GM19238 (cell line): ENCODE data around the gene TMEM121.

Experiments used
- DNase-seq: peaks from one replicate; pipeline ENCODE4 v3.0.0; 2011; ENCODE audit warnings: low spot score; ENCODE audit not compliant: insufficient read length

TMEM121 gene

DNA sequence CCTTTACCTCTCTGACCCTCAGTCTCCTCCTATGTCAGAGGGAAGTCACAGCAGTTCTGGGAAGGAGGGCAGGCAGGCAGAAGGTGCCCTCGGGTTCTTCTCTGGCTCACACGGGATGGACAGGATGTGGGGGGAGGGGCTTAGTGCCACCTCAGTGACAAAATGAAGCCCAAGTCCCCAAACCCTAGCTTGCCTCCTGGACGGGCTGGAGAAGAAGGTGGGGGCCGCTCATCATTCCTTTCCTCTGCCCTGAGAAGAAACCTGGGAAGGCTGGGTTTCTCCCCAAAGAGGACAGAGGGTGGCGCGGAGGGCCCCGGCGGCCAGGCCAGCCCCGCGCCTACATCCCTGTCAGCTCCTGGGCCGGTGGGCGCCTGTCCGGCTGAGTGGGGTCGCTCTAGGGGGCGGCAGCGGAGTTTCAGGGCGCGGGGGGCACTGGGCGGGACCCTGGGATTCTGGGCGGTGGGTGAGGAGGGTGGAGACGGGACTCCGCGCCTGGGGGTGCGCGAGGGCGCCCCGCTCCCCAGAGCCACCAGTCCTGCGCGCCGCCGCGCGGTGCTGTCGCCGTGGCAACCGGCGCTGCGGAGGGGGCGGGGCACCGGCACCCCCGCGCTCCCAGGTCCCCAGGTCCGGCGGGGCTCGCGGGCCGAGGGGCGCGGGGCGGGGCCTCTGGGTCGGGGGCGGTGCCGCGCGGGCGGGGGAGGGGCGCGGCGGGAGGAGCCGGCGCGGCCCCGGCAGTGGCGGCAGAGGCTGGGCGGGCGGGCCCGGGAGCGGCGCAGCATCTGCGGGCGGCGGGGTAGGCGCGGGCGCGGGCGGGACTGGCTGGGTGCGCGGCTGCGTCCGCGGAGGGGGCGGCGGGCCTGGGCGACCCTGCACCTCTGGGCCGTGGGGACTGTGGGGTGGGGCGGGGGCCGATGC is at the start of gene TMEM121:
Gene TMEM121, plus strand, starts transcription at position 723 of the 915 bp plus-strand sequence. CDS start 2,252 bp downstream, outside the sequence.
- DNase-seq, result no peak

DNA sequence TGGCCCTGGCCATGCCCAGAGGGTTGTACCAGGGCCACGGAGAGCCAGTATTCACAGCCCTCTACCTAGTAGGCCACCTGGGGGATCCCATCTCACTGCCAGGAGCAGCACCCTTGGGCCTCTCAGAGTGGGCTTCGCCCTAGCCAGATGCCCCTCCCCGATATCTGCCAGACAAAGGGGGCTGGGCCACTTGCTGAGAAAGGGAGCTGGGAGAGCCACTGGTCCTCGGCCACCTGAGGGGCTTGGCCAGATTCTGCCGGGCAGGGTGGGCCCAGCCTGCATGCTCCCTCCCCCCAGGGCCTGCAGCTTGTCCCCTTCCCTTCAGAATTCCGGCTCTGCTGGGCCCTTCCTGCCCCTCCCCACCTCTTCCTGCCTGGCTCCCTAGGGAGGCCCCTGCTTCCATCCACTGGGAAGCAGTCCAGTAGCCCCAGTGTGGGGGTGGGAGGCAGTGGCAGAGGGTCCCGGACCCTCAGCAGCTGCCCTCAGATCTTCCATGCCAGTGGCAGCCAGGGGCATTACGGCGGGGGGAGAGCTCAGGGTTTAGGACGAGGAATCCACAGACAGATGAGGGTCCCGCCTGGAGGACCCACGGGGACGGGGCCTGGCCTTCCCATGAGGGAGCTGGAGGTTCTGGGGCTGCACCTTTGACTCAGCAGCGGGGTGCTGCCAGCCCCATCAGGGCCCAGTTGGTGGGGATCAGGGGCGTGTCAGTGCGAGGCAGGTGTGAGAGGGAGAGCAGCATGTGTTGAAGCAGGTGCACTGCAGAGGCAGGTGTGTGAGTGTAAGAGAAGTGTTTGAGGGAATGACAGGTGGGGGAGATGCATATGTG is 49.3 kb upstream of the TMEM121 start:
- DNase-seq, result no peak

DNA sequence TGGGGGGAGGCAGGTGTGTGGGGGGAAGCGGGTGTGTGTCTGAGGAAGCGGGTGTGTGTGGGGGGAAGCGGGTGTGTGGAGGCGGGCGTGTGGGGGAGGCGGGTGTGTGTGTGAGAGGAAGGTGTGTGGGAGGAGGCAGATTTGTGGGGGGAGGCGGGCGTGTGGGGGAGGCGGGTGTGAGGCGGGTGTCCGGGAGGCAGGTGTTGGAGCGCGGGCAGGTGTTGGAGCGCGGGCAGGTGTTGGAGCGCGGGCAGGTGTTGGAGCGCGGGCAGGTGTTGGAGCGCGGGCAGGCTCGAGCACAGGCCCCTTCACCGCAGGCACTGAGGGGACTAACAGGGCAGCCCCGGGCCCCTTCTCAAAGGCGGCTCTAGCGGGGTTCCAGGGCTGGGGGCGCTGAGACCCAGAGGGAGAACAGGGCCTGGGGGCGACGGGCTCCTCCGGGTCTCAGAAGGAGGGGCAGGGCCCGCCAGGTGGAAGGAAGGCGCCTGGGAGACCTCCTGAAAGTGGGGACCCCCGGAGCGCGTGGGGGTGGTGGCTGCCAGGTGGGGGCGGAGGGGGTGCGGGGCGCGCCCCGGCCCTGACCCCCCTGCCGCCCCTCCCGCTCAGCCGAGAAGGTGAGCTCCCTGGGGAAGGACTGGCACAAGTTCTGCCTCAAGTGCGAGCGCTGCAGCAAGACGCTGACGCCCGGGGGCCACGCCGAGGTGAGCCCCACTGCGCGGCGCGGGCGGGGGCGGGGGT is 48.6 kb upstream of the TMEM121 start:
- no peak for DNase-seq

DNA sequence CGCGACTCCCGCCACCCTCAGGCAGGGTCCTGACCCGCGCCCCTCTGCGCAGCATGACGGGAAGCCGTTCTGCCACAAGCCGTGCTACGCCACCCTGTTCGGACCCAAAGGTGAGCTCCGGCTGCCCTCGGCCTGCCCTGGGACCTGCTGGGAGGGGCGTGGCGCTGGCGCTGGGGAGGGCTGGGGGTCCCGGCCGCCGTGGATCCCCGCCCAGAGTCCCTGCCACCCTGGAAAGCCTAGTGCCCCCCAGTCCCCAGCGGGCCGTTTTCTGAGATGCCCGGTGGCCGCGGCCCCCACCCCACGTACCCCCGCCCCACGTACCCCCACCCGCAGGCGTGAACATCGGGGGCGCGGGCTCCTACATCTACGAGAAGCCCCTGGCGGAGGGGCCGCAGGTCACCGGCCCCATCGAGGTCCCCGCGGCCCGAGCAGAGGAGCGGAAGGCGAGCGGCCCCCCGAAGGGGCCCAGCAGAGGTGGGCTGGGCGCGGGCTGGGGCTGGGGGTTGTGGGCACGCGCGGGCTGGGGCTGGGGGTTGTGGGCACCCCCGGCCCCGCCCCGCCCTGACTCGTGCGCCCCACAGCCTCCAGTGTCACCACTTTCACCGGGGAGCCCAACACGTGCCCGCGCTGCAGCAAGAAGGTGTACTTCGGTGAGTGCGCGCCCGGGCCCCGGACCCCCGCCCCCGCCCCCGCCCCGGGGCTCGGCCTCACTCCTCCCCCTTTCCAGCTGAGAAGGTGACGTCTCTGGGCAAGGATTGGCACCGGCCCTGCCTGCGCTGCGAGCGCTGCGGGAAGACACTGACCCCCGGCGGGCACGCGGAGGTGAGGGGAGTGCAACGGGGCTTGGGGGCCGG is 47.8 kb upstream of the TMEM121 start:
- DNase-seq, result no peak

DNA sequence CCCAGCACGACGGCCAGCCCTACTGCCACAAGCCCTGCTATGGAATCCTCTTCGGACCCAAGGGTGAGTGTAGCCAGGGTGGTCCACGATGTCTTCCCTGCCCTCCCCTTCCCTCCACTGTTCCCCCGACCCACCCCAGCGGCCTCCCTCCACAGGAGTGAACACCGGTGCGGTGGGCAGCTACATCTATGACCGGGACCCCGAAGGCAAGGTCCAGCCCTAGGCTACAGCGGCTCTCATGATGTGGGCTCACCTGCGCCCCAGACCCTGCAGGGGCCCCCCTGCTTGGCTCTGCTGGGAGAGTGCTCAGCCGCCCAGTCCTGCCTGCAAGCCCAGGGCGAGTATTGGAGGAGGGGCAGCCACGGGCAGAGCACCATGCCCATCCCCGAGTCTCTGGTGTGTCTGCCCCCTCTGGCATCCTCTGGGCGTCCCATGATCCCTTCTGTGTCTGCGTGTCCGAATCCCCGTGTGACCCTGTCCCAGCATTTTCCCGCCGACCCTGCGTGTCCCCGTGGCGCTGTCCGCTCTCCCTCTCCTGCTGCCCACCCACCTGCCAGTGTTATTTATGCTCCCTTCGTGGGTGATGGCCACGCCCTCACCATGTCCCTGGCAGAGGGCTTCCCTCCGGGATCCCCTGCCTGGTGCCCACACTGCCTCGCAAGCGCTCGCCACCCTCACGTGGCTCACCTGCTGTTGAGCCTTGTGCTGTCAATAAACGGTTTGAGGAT is 46.8 kb upstream of the TMEM121 start:
- DNase-seq, result no peak

DNA sequence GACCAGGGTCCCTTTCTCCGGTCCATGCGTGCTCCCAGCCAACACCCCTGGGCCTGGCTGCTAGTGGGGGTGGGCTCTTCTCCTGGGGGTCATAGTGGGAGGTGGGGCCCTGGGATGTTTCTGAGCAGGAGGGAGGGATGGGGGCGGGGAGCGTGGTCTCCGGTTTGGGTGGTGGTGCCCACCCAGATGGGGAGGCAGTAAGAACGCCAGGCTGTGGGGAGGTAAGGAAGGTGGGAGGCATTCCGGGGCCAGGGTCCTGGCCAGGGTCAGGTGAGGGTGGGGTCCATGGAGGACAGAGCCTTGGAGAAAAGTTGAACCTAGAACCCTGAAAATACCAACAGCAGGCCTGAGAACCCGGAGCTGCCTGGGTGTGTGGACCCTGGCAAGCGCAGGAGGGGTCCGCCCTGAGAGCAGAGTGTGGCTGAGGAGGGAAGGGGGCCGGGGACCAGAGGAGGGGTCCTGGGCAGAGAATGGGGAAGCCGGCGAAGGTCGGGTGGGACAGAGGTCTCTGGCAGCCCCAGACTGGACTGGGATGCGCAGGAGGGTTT is 46.1 kb upstream of the TMEM121 start:
- DNase-seq, result no peak

DNA sequence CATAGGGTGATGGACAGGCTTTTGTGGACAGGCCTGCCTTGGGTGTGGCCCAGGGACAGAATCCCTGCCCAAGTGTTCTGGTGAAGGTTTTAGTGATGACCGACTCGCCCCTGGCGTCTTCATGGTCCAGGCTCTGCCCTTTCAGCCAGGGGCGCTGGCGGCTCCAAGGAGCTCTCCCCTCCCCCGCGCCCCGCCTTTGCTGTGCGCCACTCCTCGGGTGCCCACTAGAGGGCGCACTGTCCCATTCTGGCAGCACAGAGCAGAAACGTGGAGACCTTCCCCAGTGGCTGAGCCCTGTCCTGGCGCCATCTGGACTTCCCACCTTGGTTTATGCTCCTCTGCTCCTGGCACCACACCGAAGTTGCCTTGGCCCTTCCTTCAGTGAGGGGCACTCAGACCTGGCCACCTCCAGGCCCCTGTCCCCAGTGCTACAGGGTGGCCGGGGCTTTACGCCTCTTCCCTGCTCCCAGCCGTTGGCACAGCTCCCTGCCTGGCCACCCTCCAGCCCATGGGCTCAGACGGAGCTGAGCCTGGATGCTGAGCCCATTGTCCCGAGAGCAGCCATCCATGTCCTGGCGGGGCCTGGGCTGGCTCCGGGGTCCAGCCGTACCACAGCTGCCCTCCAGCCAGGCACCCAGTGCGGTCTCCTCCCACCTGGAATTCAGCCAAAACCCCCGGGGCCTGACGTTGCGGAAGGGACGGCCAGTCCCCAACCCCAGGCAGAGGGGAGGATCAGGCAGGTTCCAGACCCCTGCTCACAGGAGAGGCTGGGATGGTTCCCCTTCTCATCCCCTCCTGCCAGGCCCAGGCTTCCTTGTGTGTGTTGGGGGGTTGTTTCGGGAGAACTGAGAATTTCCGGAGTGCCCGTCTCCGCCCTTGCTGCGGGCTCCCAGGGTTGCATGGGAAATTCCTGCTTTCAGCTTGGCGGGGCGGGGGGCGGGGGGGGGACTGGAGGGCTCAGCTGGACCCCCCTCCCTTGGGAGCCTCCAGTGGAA is 45.3 kb upstream of the TMEM121 start:
- peak; percentile 98 for DNase-seq

DNA sequence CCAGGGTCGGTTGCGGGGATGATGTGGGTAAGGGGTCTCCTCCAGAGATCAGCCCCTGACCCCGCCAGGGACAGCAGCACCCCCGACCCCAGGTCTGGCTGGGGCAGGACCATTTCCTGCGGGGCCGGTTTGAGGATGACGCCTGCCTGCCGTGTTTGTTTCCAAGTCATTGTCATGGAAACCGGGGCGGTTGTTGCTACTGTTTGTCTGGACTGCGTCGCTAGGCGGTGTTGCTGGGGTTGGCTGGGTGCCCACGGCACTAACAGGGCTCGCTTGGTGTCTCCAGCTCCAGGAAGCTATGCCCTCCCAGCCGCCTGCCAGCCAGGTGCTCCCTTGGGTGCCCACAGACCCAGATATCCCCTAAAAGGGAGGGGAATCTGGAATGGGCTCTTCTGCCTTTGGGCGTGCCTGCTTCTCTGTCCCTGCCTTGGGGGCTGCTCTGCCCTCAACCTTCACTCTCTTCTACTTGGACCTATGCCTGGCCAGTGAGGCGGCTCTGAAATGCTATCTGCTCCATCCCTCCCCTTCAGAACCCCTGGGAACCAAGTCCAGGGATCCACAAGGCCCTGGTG is 44.4 kb upstream of the TMEM121 start:
- DNase-seq, result peak; percentile 99

DNA sequence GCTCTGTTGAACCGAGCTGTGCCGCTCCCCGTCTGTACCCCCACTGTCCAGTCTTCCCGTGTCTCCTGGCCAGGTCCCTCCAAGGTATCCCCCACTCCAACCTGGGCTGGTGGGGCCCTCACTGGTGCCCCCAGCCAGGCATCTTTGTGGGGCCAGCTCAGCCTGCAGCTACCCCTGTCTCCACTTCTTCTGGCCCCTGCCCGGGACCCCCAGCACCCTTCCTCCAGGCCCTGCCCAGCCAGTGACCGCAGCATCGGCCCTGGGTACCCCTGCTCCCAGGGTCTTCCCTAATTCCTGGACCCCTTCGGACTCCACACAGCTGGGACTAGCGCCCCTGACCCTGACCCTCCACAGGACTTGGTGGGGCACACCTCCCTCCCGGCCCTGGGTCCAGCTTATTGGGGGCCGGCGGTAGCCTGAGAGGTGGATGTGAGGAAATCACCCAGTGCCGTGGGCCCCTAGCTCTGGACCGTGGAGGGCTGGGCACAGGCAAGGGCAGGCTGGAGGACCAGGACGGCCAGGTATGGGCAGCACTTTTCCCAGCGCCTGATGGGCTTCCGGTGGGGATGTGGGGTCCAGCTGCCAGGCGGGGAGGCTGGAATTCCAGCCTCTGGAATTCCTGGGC is 43.8 kb upstream of the TMEM121 start:
- DNase-seq, result no peak

DNA sequence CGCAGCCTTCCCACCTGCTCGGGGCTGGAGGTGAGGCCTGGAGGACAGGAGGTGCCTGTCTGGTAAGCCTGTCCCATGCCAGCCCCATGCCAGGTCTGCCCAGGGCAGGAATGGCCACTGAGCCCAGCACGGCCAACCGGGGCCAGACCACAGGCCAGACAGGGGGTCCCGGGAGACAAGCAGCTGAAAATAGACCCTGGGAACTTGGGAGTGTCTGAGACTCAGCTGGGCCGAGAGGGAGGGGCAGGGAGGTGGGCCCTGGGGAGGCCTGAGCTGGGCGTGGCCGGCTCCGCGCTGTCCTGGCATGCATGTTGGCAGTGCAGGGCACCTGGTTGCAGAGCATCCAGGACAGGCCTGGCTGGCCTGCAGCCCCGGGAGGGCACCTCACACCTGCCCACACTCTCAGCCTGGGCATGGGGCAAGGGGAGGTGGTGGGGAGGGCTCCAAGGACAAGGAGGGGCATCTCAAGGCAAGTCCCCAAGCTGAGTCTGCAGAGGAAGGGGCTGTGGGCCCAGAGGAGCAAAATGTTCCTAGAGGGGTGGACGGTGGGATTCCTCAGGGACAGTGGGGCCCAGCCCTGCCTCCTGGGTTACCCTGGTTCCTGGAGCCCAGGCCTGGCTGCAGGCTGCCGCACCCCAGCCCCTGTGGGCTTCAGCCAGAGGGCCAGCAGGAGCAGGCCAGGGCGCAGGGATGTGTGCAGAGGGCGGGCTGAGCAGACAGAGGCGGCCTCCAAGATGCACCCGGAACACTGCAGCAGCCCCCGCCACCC is 42.9 kb upstream of the TMEM121 start:
- no peak for DNase-seq

DNA sequence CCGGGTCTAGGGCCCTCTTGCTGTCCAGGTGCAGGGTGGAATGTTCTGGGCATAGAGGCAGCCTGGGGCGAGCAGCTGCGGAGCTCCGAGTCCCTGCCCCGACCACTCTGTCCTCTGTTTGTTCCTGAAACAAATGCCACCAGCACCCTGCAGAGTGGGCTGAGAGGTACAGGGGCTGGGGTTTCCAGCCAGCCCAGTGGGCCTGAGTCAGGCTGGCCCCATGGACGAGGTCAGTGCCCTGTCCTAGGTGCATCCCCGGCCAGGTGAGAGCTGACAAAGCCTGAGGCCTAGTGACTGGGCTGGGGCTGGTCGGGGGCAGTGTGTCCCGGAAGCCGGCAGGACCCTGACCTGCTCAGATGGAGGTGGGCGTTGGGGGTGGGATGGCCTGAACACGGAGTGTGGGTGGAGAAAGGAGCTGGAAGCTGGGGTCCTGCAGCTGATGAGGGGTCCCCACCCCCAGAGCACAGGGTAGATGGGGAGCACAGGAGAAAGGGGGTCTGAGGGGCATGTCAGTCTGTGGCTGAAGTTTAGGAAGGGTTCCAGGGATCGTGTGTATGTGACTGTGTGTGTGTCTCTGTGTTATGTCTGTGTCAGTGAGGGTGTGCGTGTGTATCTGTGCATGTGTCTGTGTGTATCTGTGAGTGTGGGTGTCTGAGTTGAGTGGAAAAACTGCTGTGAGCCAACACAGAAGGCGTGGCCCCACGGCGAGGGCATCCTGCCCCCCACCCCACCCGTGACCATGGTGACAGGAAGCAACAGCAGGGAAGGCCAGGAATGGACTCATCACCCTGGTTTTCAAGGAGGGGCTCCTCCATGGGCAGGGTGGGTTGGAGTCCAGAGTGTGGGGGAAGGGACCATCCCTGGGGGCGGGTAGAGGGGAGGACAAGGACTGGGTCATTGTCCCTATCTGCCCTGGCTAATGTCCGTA is 42.0 kb upstream of the TMEM121 start:
- no peak for DNase-seq

DNA sequence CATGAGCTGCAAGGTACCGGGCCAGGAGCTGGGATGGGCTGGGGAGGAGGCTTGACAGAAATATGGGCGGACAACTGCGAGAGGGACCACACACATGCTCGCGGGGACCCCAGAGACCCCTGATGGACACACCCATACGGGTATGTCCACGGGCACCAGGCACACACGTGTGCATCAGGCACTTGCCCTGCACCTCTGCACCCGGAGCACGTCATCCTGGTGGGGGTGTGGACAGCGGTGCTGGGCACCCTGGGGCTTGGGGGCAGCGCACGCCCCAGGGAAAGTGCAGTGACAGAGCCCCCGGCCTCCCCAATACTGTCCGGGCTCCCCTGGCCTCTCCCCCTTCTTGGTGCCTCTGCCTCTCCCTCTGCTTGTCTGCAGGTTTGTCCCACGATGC is 41.4 kb upstream of the TMEM121 start:
- DNase-seq, result no peak

DNA sequence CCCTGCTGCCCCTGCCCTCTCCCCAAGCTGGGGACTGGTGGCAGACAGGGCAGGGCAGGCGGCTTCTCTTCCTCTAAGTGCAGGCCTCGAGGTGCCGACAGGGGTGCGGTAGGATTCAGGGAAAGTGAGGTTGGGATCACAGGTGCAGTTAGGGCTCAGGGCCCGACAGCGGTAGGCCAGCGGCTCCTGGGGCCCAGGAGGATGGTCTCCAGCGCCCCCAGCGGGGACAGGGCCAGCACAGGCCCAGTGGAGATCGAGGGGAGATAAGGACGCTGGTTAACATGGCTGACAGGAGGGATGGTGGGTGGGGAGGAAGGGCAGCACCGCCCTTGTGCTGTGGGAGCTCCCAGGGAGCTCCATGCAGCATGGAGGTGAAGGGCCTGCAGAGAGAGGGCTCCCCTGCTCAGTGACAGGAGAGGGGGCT is 40.6 kb upstream of the TMEM121 start:
- DNase-seq, result no peak

DNA sequence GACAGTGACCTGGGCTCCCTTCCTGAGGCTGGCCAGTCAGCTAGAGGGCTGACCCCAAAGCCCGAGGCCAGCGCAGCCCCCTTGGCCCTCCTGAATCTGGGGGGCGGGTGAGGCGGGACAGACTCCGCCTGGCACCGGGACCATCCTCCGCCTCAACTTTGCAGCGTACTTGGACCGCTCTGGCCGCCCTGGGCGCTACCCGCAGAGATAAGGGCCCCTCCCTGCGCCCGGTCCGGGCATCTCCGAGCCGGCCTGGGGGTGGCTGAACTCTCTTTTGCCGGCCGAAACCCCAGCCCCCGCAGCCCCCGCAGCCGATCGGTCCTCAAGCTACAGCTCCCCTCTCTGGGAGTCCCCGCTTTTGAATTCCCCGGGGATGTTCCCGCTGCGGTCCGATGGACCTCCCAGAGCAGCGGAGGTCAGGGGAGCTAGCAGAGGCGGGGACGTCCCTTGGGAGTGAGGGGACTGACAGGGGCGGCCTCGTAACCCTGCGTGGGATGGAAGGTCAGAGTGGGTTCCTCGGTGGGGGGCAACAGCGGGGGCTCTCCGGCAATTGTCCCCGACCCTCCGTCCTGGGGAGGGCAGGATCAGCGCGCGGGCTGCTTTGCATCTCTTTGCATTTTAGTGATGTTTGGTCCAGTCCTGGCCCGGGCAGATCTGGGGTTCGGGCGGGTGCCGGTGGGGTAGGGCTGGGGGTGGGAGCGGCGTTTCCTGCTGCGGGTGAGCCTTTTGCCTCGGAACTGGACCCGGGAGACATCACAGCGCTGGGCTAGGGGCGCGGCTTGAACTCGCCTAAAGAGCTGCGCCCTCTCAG is 40.0 kb upstream of the TMEM121 start, which contains the start of gene CRIP1:
Gene CRIP1, plus strand, starts transcription at position 724 of the 811 bp plus-strand sequence. CDS start 374 bp downstream, outside the sequence.
- no peak for DNase-seq

DNA sequence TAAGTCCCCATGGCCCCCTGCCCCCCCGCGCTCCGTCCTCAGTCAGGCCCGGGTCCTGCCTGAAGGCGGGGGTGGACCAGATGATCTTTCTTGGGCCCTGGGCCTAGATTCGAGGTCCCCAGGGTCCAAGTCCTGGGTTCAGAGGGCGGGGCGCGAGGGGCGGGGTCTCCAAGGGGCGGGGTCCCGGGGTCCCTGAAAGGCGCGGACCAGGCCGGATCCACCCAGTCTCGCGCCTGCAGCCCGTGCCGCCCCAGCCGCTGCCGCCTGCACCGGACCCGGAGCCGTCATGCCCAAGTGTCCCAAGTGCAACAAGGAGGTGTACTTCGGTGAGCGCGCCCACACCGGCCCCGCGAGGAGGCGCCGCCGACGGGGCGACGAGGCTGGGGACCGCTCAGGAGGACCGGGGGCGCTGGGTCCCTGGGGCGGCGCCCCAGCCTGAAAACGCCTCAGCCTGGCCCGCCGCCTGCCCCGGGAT is 39.4 kb upstream of the TMEM121 start:
- DNase-seq, result no peak
